Hepatocyte (in vitro differentiated cells): Measurements from ENCODE around the gene SERPINA5.

Experiments
- CTCF ChIP-seq: fragments of 200-600 bp; sonication (generic); IDR thresholded peaks from 2 replicates; pipeline ENCODE4 v1.5.1; 2016; ENCODE audit warnings: antibody characterized with exemption, mild to moderate bottlenecking; ENCODE audit not compliant: poor library complexity
- EZH2 ChIP-seq: fragments of 200-600 bp; sonication (generic); IDR thresholded peaks from 2 replicates; pipeline ENCODE4 v1.6.1; 2016; ENCODE audit warnings: antibody characterized with exemption, mild to moderate bottlenecking, borderline replicate concordance

GRCh38 chr14:94617366-94617941 is 36.2 kb downstream of the SERPINA5 start:
- TF ChIP-seq CTCF = no peak
- TF ChIP-seq EZH2 = no peak
